ENCODE results near the gene TAB2.
"Not testable (repeated sequence)": the region's sequence is repeated elsewhere in the genome, so short reads cannot be mapped to it uniquely, and the experiment has no call there.

Gene TAB2

GRCh38 chr6:149456311-149457021 lies 139.0 kb downstream of the TAB2 start:
- DNase-seq, result no peak

GRCh38 chr6:149457316-149457884 lies 139.9 kb downstream of the TAB2 start:
- DNase-seq, result no peak

GRCh38 chr6:149458196-149458595 lies 140.7 kb downstream of the TAB2 start:
- DNase-seq, result no peak

- DNase-seq, result no peak
Observed at GRCh38 chr6:149458806-149459205, 141.3 kb downstream of the TAB2 start.

GRCh38 chr6:149459761-149460160 lies 142.2 kb downstream of the TAB2 start:
- DNase-seq, result no peak

- DNase-seq, result not testable (repeated sequence)
Observed at GRCh38 chr6:149460249-149460648, 142.7 kb downstream of the TAB2 start.
